Measurements from ENCODE around the gene ALKBH8. TPM values are rescaled to one million over a fixed set of nuclear protein-coding genes. Genes with fewer than 3 reads are reported as not detected.

ALKBH8 gene
- total and polyA plus RNA-seq, 11 donors, result 2.9 to 8.6 (median 6.2) TPM

DNA sequence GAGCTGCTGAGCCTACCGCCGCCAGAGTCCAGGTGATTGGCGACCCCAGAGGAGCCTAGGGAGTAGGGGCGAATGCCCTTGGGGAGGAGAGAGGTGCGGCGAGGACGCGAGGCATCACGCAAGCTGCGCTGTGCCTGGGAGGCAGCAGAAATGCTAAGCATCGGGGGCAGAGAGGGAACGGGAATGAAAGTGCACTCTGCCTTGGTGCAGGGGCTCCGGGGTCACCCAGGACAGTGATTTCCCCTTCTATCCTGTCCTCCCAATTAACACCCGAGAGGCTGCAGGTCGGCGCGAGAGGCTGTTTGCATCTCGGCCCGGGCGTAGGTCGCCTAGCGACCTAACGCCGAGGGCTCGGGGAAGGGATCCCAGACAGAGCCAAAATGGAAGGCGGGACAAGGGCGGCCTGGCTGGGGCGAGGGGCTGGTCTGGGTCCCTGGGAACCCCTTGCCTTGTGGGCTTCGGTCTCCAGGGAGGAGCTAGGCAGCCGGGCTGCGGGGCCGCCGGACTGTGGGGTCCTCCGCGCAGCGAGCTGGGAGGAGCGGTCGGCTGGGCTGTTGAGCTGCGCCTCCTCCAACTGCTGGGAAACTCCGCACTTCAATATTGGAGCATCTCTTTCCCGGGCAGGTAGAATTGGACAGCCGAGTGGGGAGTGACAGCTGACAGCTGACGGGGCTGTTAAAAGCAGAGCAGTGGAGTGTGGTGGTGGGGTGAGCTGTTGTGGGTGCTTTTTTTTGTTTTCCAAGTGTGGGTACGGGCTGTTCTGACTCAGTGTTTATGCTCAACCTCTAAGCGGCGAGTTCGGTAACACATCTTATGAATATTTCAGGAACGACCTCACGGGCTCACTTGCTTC, 26.1 kb upstream of the ALKBH8 start:
- TF ChIP-seq, protein P1, sequence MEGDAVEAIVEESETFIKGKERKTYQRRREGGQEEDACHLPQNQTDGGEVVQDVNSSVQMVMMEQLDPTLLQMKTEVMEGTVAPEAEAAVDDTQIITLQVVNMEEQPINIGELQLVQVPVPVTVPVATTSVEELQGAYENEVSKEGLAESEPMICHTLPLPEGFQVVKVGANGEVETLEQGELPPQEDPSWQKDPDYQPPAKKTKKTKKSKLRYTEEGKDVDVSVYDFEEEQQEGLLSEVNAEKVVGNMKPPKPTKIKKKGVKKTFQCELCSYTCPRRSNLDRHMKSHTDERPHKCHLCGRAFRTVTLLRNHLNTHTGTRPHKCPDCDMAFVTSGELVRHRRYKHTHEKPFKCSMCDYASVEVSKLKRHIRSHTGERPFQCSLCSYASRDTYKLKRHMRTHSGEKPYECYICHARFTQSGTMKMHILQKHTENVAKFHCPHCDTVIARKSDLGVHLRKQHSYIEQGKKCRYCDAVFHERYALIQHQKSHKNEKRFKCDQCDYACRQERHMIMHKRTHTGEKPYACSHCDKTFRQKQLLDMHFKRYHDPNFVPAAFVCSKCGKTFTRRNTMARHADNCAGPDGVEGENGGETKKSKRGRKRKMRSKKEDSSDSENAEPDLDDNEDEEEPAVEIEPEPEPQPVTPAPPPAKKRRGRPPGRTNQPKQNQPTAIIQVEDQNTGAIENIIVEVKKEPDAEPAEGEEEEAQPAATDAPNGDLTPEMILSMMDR (IDR thresholded peaks at IDR 0.05), result no peak
- TF ChIP-seq POLR2A (IDR thresholded peaks at IDR 0.05), result no peak
- no peak overlapping the region for H3K27ac ChIP-seq
- peak; percentile 33 to 47 (median 42) for ATAC-seq

DNA sequence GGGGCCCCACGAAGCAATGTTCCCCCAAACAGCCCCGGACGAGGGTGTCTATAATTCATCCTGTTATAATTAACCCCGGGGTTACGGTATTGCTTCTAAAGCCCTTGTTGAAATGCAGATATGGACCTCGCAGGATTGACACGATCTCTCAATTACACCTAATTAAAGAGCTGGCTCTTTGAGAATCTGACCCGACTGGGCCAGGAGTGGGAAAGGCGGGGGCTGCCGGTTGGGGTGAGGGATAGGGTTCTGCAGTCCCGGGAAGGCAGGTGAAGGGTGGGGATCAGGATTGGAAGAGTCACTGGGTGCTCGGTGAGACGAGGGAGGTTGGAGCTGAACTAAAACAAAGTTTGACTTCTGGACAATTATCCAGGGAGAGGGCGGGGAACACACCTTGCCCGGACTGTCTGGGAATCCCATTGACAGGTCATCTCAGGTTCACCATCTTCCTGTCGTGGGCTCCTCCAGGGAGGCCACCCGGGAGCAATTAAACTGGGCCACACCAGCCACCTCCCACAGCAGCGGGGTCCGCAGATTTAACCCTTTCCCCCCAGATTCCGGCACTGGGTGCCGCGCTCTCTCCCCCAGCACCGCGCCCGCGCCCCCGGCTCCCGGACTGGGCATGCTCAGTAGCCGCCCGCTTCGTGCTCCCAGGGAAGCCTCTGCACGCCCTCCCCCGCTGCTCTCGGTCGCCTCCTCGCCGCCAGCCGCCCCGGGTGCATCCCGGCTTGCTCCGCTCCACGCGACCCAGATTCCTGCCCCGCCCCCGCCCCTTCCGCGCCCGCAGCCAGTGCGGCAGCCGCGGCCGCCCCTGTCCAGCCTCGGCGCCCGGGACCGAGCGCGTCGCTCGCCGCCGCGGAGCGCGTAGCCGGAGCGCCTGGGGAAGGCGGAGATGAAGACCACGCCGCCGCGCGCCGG, 25.2 kb upstream of the ALKBH8 start, which contains the start of gene ELMOD1:
Gene ELMOD1, plus strand, starts transcription at position 688 of the 918 bp plus-strand sequence. CDS start 27,043 bp downstream, outside the sequence.
- Histone ChIP-seq H3K4me1 (peaks cover 0 to 26% (median 10%) of the 10 kb centered on the region in 12 donors), H3K9me3 (no peaks in the 10 kb centered on the region), H3K27ac (no peak within 1 kb of the TSS), H3K4me3 (peak within 1 kb of the TSS; percentile 40 to 79 (median 56)), H3K27me3 (peaks cover 0 to 76% (median 26%) of the 10 kb centered on the region in 9 donors), H3K36me3 (no peaks in the 10 kb centered on the region)
- DNase-seq (peak; percentile 50 to 70 (median 57)), ATAC-seq (peak; percentile 60 to 92 (median 86))
- intact Hi-C loops (cut with DNase I), result no loop called here
- TF ChIP-seq, protein P1 (IDR thresholded peaks at IDR 0.05), result peak in 4 of 12 donors; percentile 18 to 45 (median 20)
- no peak for TF ChIP-seq POLR2A (IDR thresholded peaks at IDR 0.05)
- WGBS, 4 donors, result 1 to 2% (median 1%) methylated on average over 26 to 74 of the region's 74 CpGs

More for the DNA sequence above, 26.1 kb upstream of the ALKBH8 start:
- 1 to 2% (median 1%) methylated on average over 43 to 49 of the region's 49 CpGs for WGBS, 4 donors
- Histone ChIP-seq H3K27me3 (peaks cover 0 to 76% (median 26%) of the 10 kb centered on the region in 9 donors), H3K9me3 (no peaks in the 10 kb centered on the region), H3K4me1 (peaks cover 0 to 26% (median 10%) of the 10 kb centered on the region in 12 donors), H3K36me3 (no peaks in the 10 kb centered on the region), H3K4me3 (peak overlapping the region; percentile 40 to 79 (median 56))
- DNase-seq, result peak in 2 of 5 donors; percentile 21 to 54
- intact Hi-C loops (cut with DNase I), result no loop called here

DNA sequence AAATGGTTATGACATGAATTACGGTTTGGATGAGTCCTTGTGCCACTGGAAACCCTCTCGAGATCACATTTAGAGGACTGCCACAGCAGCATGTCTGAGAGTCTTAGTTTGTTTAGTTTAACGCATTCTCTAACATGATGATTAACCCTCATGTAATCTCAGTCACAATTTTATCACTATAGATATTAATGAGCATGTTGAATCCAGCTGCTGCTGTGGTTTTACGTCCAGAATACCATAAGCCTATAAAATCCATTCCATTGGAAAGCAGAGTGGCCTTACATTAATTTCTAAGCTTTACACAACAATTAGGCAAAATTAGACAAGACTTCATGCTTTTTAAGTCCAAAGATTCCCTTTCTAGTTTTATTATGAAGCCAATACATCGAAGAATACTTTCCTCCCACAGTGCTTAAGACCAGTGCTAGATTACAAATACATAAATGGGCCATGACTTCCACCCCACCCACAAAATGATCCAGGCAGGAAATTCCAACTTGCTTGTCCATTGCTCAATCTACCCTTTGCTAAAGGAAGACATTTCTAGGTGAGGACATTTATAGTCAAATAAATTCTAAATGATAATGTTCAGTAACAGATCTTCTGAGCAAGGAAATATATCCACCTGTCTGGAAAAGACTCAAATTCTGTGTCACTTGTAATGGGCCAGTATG, 21.9 kb upstream of the ALKBH8 start:
- no peaks in the 10 kb centered on the region for H3K36me3 ChIP-seq
- WGBS, 4 donors, result 67 to 74% (median 72%) methylated on average over 5 of the region's 5 CpGs
- no peaks in the 10 kb centered on the region for H3K9me3 ChIP-seq
- no peak overlapping the region for H3K27ac ChIP-seq
- ATAC-seq (no peak), DNase-seq (no peak)
- TF ChIP-seq, protein P1 (IDR thresholded peaks at IDR 0.05), result no peak
- TF ChIP-seq POLR2A (IDR thresholded peaks at IDR 0.05), result no peak
- H3K27me3 ChIP-seq, result peaks cover 0 to 73% (median 14%) of the 10 kb centered on the region in 9 donors
- H3K4me1 ChIP-seq, result peaks cover 0 to 26% (median 10%) of the 10 kb centered on the region in 12 donors
- intact Hi-C loops (cut with DNase I), result no loop called here
- H3K4me3 ChIP-seq, result no peak overlapping the region

All from heart left ventricle (tissue), 16 donors.